ENCODE data around the gene COPG1.

GRCh38 chr3:129312671-129313414 is 63.4 kb downstream of the COPG1 start:
- TF ChIP-seq POLR2AphosphoS5 (IDR thresholded peaks at IDR 0.05; ENCODE audit: low read depth, low read length) (no peak), SIN3A (IDR thresholded peaks at IDR 0.05; ENCODE audit: borderline replicate concordance, insufficient read depth, low read length) (no peak), REST (IDR thresholded peaks at IDR 0.05; ENCODE audit: insufficient read depth in 1 of 2, low read depth in 2 of 2, low read length in 2 of 2) (no peak), TAF1 (IDR thresholded peaks at IDR 0.05; ENCODE audit: borderline replicate concordance, insufficient read depth, low read length) (no peak)

Measured in PFSK-1 (cell line).